HepG2 (cell line): ENCODE results near the gene PPFIA3. TPM values are rescaled to one million over a fixed set of nuclear protein-coding genes. Genes with fewer than 3 reads are reported as not detected.

Experiments
- ATAC-seq: fragments of 200-7000 bp; cut with Tn5 transposase; 3 replicates; pipeline ENCODE4 v1.9.1; 2020; ENCODE audit warnings: mild to moderate bottlenecking, moderate library complexity
- BruUV-seq: library from RNA; stranded (reverse); fragments of 400-500 nt; replicated peaks from 2 replicates; lab custom pipeline; 2021; lab: Mats Ljungman, UMichigan
- CTCF ChIA-PET: fragments of 300-600 bp; formaldehyde crosslinking; extraction: SDS; loops from one replicate; lab custom pipeline; 2021; ENCODE audit warnings: low total read pairs, inconsistent platforms, low intra/inter-chr PET ratio; lab: Yijun Ruan, JAX
- POLR2A ChIA-PET: fragments of 350-600 bp; sonication (Branson Sonifier 250); formaldehyde crosslinking; loops from one replicate; lab custom pipeline; 2020; ENCODE audit warnings: antibody characterized with exemption, inconsistent platforms; lab: Yijun Ruan, JAX
- DNase-seq: peaks from one replicate; pipeline ENCODE4 v3.0.0-alpha.2; 2015; ENCODE audit warnings: low spot score
- FAIRE-seq: peaks from 3 replicates; lab custom pipeline; 2011; peaks lifted over from hg19 to GRCh38; lab: Jason Lieb, UNC
- H2AFZ ChIP-seq: one replicate; pipeline ENCODE4 v1.6.1; 2011; ENCODE audit warnings: low read length, inconsistent platforms
- H3K27ac ChIP-seq: fragments of 300-600 bp; 3 replicates; pipeline ENCODE4 v1.8.0; 2011; ENCODE audit warnings: mixed run types, mild to moderate bottlenecking, mixed read lengths, low read length, inconsistent platforms; ENCODE audit not compliant: insufficient read depth; ENCODE audit errors: extremely low read length
- H3K27me3 ChIP-seq, 2 experiments: fragments of 200-600 bp in 1 of 2; 2 replicates in 1 of 2; 3 replicates in 1 of 2; pipeline versions ENCODE4 v1.6.0 to v1.8.0; 2011; ENCODE audit warnings: low read length in 2 of 2, mild to moderate bottlenecking in 2 of 2, moderate library complexity in 2 of 2, inconsistent platforms in 1 of 2; ENCODE audit not compliant: insufficient read depth in 2 of 2, control insufficient read depth in 1 of 2
- H3K36me3 ChIP-seq, 2 experiments: fragments of 200-600 bp in 1 of 2; replicated peaks in 1 of 2; 2 replicates in 1 of 2; 3 replicates in 1 of 2; pipeline versions ENCODE4 v1.5.1 to v1.8.0; 2011; ENCODE audit warnings: low read length in 2 of 2, inconsistent platforms in 1 of 2; ENCODE audit not compliant: insufficient read depth in 2 of 2, control insufficient read depth in 1 of 2
- H3K4me1 ChIP-seq: 2 replicates; pipeline ENCODE4 v1.5.1; 2012; ENCODE audit warnings: low read length, inconsistent platforms; ENCODE audit not compliant: insufficient read depth
- H3K4me2 ChIP-seq: 2 replicates; pipeline ENCODE4 v1.6.0; 2011; ENCODE audit warnings: low read depth, low read length, inconsistent platforms
- H3K4me3 ChIP-seq, 3 experiments: fragments of 200-600 bp in 1 of 3; sonication (generic), shearing (Covaris generic) in 1 of 3; replicated peaks in 1 of 3; 2 replicates each; pipeline ENCODE4 v1.5.1; 2011 to 2016; ENCODE audit warnings: low read length in 3 of 3, inconsistent platforms in 2 of 3, low read depth in 2 of 3, mild to moderate bottlenecking in 2 of 3, control low read depth in 1 of 3, mixed read lengths in 1 of 3; ENCODE audit not compliant: insufficient read depth in 1 of 3
- H3K79me2 ChIP-seq: one replicate; pipeline ENCODE4 v1.6.1; 2011; ENCODE audit warnings: low read length, inconsistent platforms; ENCODE audit not compliant: insufficient read depth
- H3K9ac ChIP-seq: 2 replicates; pipeline ENCODE4 v1.6.0; 2011; ENCODE audit warnings: mild to moderate bottlenecking, low read depth, low read length, inconsistent platforms; ENCODE audit not compliant: insufficient read depth
- H3K9me3 ChIP-seq: 2 replicates; pipeline ENCODE4 v1.5.1; 2012; ENCODE audit warnings: mild to moderate bottlenecking, low read length
- H4K20me1 ChIP-seq: 2 replicates; pipeline ENCODE4 v1.6.0; 2011; ENCODE audit warnings: inconsistent platforms, mild to moderate bottlenecking, low read length, moderate library complexity; ENCODE audit not compliant: insufficient read depth
- HOXA3 ChIP-seq: sonication (generic); formaldehyde crosslinking; IDR thresholded peaks from 2 replicates; pipeline ENCODE4 v1.5.0; 2020; ENCODE audit warnings: missing genetic modification reagents
- IRF2 ChIP-seq: IDR thresholded peaks from 2 replicates; pipeline ENCODE4 v1.6.1; 2018; ENCODE audit warnings: missing genetic modification reagents, missing compliant biosample characterization
- KDM4B ChIP-seq: sonication (generic); formaldehyde crosslinking; IDR thresholded peaks from 2 replicates; pipeline ENCODE4 v1.4.0; 2020; ENCODE audit warnings: missing genetic modification reagents
- MED1 ChIP-seq: sonication (generic); formaldehyde crosslinking; IDR thresholded peaks from 2 replicates; pipeline ENCODE4 v1.4.0; 2020; ENCODE audit warnings: missing genetic modification reagents
- MTERF4 ChIP-seq: sonication (generic); formaldehyde crosslinking; IDR thresholded peaks from 2 replicates; pipeline ENCODE4 v1.8.0; 2023; ENCODE audit warnings: mild to moderate bottlenecking, missing genetic modification reagents
- NFKB2 ChIP-seq: sonication (generic); formaldehyde crosslinking; IDR thresholded peaks from 2 replicates; pipeline ENCODE4 v1.4.0; 2020; ENCODE audit warnings: missing genetic modification reagents, borderline replicate concordance
- POLR2G ChIP-seq: fragments of 200-400 bp; formaldehyde crosslinking; IDR thresholded peaks from 2 replicates; pipeline ENCODE4 v1.6.1; 2018; ENCODE audit warnings: mild to moderate bottlenecking, low read depth, low read length, moderate library complexity
- RNF2 ChIP-seq: fragments of 450-650 bp; conservative IDR thresholded peaks from 2 replicates; pipeline ENCODE4 v1.6.1; 2016; ENCODE audit warnings: low read depth
- SOX5 ChIP-seq: IDR thresholded peaks from 2 replicates; pipeline ENCODE4 v1.6.1; 2016; ENCODE audit warnings: borderline replicate concordance
- U2AF2 ChIP-seq: fragments of 200-400 bp; formaldehyde crosslinking; IDR thresholded peaks from 2 replicates; pipeline ENCODE4 v1.6.1; 2017; ENCODE audit warnings: low read depth, mild to moderate bottlenecking, low read length
- ZNF18 ChIP-seq: sonication (generic); formaldehyde crosslinking; IDR thresholded peaks from 2 replicates; pipeline ENCODE4 v1.8.0; 2022; ENCODE audit warnings: mild to moderate bottlenecking, missing genetic modification reagents; ENCODE audit not compliant: insufficient replicate concordance
- ZNF3 ChIP-seq: IDR thresholded peaks from 2 replicates; pipeline ENCODE4 v1.7.0; 2017; ENCODE audit warnings: inconsistent platforms
- WGBS: methylation state at CpG from one replicate; pipeline ENCODE4 v1.1.6; 2017; ENCODE audit warnings: low lambda C conversion rate; 5-methylcytosine and 5-hydroxymethylcytosine counted together
- in situ Hi-C: cut with HindIII; loops from 2 replicates; pipeline ENCODE4 v1.10.0; 2017; ENCODE audit warnings: low pct_unique_long_range_greater_than_20kb; ENCODE audit not compliant: extremely low pct_ligation_motif_present
- intact Hi-C: fragments of 100-400 bp; cut with micrococcal nuclease; formaldehyde crosslinking; loops from one replicate; pipeline ENCODE4 v1.10.0; 2022; ENCODE audit not compliant: unreplicated experiment
- polyA plus RNA-seq, 8 experiments: library from polyadenylated mRNA; depleted of rRNA in 3 of 8; stranded (reverse) in 7 of 8; unstranded in 1 of 8; fragments of >200 nt; fragmentation: Illumina TruSeq in 4 of 8; extraction: Trizol in 4 of 8; gene quantifications; 2 replicates each; pipeline versions ENCODE4 v1.2.1 to v1.2.3, GENCODE V29; 2011 to 2016; ENCODE audit warnings: low read depth in 4 of 8, missing spikeins in 1 of 8, mixed read lengths in 1 of 8; ENCODE audit not compliant: insufficient read depth in 1 of 8
- total RNA-seq, 5 experiments: library from RNA; depleted of rRNA; stranded (reverse); fragments of >200 nt; fragmentation: Illumina TruSeq; extraction: Trizol; gene quantifications; 2 replicates each; pipeline ENCODE4 v1.2.3, GENCODE V29; 2016; ENCODE audit warnings: low read depth in 1 of 5
- TF ChIP-seq, protein P1 (sequence below): sonication (generic); formaldehyde crosslinking; IDR thresholded peaks from 2 replicates; pipeline ENCODE4 v1.9.0; 2021; ENCODE audit warnings: missing genetic modification reagents, borderline replicate concordance
- TF ChIP-seq, protein P2 (sequence below): sonication (generic); formaldehyde crosslinking; IDR thresholded peaks from 2 replicates; pipeline ENCODE4 v1.4.0; 2020; ENCODE audit warnings: missing genetic modification reagents
- TF ChIP-seq, protein P3 (sequence below): IDR thresholded peaks from 2 replicates; pipeline ENCODE4 v1.6.1; 2016; ENCODE audit warnings: mild to moderate bottlenecking, missing biosample characterization, missing genetic modification reagents

PPFIA3 gene
- total and polyA plus RNA-seq, 2 of the 13 experiments (the other 11 are each of a cell fraction or from before 2014, with no cell fraction given) = 6.7 to 8.6 TPM

- H3K36me3 ChIP-seq = peaks cover 0 to 3% of the 10 kb centered on the region in 2 experiments; a peak in 3 of 5 replicates
- H3K79me2 ChIP-seq = peaks cover 4% of the 10 kb centered on the region
- no peaks in the 10 kb centered on the region for H3K9me3 ChIP-seq
- FAIRE-seq = peak; percentile 66
- H3K9ac ChIP-seq = peak within 1 kb of the TSS; percentile 74
- no TSS peak for BruUV-seq
- intact Hi-C loops (no loop called here), in situ Hi-C loops (no loop called here)
- POLR2A ChIA-PET = interaction anchor here (0.7 to 2.2 kb wide), 11 partner anchors 8 to 339 kb away, joined by 3 to 14 read pairs (median 4); partner anchors contain the start of genes ALDH16A1, GYS1, HRC and RUVBL2
- peak within 1 kb of the TSS; percentile 82 for H2AFZ ChIP-seq
- peaks cover 51% of the 10 kb centered on the region for H3K4me1 ChIP-seq
- H3K4me2 ChIP-seq = peak within 1 kb of the TSS; percentile 91
- peak; percentile 74 for ATAC-seq
- peak within 1 kb of the TSS; percentile 71 to 85 (median 78) for H3K4me3 ChIP-seq
- H3K27ac ChIP-seq = peak within 1 kb of the TSS; percentile 72
- 1% methylated on average over 14 of the region's 66 CpGs for WGBS
- H4K20me1 ChIP-seq = no peaks in the 10 kb centered on the region
- peak; percentile 67 for DNase-seq
- CTCF ChIA-PET = no interaction called here
- H3K27me3 ChIP-seq = no peaks in the 10 kb centered on the region
- TF ChIP-seq RNF2 = peak; percentile 97
- TF ChIP-seq KDM4B = peak; percentile 73; the same call in 1 of the 2 replicates
- TF ChIP-seq ZNF18 (CRISPR knock-in tag) = no peak
- TF ChIP-seq, protein P1, sequence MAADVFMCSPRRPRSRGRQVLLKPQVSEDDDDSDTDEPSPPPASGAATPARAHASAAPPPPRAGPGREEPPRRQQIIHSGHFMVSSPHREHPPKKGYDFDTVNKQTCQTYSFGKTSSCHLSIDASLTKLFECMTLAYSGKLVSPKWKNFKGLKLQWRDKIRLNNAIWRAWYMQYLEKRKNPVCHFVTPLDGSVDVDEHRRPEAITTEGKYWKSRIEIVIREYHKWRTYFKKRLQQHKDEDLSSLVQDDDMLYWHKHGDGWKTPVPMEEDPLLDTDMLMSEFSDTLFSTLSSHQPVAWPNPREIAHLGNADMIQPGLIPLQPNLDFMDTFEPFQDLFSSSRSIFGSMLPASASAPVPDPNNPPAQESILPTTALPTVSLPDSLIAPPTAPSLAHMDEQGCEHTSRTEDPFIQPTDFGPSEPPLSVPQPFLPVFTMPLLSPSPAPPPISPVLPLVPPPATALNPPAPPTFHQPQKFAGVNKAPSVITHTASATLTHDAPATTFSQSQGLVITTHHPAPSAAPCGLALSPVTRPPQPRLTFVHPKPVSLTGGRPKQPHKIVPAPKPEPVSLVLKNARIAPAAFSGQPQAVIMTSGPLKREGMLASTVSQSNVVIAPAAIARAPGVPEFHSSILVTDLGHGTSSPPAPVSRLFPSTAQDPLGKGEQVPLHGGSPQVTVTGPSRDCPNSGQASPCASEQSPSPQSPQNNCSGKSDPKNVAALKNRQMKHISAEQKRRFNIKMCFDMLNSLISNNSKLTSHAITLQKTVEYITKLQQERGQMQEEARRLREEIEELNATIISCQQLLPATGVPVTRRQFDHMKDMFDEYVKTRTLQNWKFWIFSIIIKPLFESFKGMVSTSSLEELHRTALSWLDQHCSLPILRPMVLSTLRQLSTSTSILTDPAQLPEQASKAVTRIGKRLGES (CRISPR knock-in tag) = no peak
- TF ChIP-seq POLR2G = peak; percentile 47
- TF ChIP-seq SOX5 = no peak
- peak; percentile 37; the same call in 1 of the 2 replicates for TF ChIP-seq MED1 (CRISPR knock-in tag)
- TF ChIP-seq HOXA3 (CRISPR knock-in tag) = peak; percentile 60
- peak; percentile 49; the same call in 1 of the 2 replicates for TF ChIP-seq NFKB2 (CRISPR knock-in tag)
- TF ChIP-seq MTERF4 = peak; percentile 89
- TF ChIP-seq, protein P2, sequence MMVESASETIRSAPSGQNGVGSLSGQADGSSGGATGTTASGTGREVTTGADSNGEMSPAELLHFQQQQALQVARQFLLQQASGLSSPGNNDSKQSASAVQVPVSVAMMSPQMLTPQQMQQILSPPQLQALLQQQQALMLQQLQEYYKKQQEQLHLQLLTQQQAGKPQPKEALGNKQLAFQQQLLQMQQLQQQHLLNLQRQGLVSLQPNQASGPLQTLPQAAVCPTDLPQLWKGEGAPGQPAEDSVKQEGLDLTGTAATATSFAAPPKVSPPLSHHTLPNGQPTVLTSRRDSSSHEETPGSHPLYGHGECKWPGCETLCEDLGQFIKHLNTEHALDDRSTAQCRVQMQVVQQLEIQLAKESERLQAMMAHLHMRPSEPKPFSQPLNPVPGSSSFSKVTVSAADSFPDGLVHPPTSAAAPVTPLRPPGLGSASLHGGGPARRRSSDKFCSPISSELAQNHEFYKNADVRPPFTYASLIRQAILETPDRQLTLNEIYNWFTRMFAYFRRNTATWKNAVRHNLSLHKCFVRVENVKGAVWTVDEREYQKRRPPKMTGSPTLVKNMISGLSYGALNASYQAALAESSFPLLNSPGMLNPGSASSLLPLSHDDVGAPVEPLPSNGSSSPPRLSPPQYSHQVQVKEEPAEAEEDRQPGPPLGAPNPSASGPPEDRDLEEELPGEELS (CRISPR knock-in tag) = no peak
- TF ChIP-seq, protein P3, sequence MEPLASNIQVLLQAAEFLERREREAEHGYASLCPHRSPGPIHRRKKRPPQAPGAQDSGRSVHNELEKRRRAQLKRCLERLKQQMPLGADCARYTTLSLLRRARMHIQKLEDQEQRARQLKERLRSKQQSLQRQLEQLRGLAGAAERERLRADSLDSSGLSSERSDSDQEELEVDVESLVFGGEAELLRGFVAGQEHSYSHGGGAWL (CRISPR knock-in tag) = peak; percentile 52; the same call in 1 of the 2 replicates
- peak; percentile 95 for TF ChIP-seq ZNF3 (CRISPR knock-in tag)
- TF ChIP-seq U2AF2 = no peak
- TF ChIP-seq IRF2 (CRISPR knock-in tag) = 0 out of 2 replicates have a peak, but pooled peaks have one; percentile 25
Observed at GRCh38 chr19:49113762-49114629, 5.3 kb upstream of the PPFIA3 start, which contains the start of gene LIN7B. Gene LIN7B, plus strand, starts transcription at chr19:49114370. Its CDS starts 35 bp downstream, at chr19:49114405.
